HG03135 (cell line): ENCODE data around the gene A3GALT2.
A peak's percentile ranks its signal among the peaks of the same experiment; 100 is the strongest.

Experiments
- ATAC-seq: cut with Tn5 transposase; IDR thresholded peaks from one replicate; pipeline ENCODE4 v1.9.1; 2021; ENCODE audit warnings: mild to moderate bottlenecking, moderate library complexity; ENCODE audit not compliant: unreplicated experiment

A3GALT2 gene

DNA sequence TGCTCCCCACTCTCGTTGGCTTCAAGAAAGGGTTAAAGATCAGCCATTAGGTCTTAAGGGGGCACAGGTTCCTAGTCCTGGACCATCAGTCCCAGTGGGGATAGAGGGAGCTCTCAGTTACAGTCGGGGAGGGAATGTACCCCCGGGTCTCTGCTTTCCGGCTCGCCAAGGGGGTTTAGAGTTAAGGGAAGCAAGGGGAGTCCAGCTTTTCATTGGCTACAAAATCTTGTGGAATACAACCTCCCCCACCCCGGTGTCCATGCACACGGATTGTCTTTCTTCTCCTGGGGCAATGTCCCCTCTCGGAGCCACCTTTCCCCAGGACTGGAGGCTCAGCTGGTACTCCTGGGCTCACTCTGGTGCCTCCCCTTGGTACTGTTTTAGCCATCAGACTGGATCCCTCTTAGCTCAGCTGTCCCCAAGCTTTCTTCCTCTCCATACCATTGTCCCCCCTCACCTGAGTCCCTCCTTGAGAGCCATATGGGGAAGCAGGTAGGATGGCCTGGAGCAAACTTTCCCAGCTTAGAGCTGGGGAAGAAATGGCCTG is at the start of gene A3GALT2:
A3GALT2 (minus strand) TSS at position 480 of the 547 bp plus-strand sequence; CDS start at position 480, 0 bp downstream.
- ATAC-seq, result no peak

DNA sequence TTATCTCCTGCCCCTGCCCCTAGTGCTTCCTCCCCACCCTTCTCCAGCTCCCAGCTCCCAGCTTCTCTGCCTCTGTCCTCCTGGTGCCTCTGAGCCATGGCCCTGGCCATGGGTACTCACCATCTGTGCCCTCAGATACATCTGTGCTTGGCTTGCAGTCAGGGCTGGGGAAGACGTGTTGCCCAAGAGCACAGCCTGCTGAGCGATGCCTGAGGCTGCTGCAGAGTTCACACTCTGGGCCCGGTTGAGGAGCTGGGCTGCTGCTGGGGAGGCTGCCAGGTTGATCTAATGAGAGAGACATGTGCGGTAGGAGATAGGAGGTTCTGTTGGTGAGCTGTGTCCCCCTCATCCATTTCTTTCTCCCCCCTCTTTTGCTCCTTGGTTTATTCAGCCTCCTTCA is 49.4 kb upstream of the A3GALT2 start:
- no peak for ATAC-seq

DNA sequence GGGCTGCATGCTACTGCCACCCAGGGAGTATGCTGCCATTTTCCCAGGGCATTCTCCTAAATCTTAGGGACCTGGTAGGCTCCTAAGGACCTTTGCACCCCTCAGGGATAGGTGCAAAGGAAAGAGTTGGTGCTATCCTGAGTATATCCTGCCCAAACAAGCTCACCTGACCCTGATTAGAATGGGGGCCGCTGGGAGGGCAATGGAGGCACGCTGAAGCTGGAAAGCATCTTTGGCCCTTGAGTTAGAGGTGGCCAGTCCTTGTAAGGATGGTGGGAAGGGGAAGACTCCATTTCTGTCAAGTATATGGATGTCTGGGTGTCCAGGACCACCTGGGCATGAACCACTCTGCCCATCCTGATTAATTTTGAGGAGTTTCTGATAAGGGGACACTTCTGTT is 48.9 kb upstream of the A3GALT2 start:
- ATAC-seq, result no peak

DNA sequence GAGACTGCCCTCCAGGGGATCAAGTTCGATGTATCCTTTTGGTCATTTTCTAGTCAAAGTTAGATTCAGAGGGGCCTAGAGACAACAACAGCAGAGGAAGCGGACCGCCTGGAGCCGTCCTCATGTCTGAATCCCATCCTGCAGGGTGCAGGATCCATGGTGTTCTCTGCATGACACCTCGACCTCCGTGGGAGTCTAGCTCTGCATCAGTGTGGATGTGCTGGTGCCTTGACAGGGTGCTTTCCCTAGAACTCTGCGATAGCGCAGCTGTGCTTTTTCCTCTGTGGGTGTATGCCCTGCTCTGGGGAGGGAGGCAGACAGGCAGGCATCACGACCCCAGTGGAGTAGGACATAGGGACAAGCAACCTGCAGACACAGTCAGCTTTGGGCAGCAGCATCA is 48.2 kb upstream of the A3GALT2 start:
- ATAC-seq, result no peak

DNA sequence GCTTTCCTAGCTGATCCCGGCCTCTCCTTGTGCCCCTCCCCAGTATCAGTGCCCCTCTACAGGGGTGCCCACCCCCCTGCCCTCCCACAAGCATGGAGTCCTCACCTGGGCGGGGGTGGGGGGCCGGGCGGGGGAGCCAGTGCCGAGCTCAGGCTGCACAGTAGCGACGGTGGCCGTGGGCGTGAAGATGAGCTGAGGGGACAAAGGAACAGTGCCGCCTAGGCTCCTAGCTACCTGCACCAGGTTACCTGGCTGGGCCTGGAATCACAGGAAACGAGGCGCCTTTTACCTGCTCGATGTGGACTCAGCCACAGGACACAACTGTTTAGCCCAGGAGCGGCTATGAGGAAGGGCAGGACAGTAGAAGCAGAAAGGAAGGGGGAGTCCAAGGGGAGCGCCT is 47.5 kb upstream of the A3GALT2 start:
- ATAC-seq, result no peak

DNA sequence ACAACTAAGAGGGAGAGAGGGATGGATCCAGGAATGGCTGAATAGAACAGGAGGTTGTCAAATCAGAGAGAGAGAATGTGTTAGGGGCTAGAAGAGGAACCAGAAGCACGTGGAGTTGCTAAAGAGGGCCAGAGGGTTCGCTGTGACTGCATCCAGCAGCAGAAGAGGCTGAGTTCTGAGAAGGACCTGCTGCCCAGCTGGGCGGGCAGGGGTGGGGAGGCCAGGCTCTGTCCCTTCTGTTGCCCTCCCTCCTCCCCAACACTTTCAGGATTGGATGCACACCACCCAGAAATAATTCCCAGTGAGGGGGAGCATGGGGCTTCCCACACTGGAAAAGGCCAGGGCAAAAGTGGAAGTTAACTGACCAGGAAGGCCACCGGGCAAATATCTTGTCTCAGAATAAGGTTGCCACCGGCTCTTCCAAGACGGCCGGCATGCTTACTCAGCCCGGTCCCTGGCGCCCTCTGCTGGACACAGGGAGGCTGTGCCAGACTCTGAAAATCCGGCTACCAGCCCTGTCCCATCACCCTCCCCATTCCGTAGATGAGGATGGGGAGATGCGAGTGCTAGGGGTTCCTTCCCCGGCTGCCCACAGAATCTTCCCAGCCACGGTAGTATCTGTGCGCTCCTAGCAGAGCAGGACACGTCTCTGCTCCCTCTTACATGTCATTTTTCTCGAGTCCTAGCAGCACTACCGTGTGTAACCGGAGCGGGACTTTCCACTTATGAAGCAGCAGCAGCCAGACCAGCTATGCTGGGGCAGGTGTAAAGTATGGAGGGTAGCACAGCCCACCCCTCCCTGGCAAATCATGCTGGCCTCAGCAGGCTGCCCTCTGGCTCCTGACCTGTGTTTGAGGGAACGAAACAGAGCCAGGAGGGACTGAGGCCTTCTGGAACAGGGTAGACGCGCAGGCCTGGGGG is 46.8 kb upstream of the A3GALT2 start:
- peak; percentile 54 for ATAC-seq

DNA sequence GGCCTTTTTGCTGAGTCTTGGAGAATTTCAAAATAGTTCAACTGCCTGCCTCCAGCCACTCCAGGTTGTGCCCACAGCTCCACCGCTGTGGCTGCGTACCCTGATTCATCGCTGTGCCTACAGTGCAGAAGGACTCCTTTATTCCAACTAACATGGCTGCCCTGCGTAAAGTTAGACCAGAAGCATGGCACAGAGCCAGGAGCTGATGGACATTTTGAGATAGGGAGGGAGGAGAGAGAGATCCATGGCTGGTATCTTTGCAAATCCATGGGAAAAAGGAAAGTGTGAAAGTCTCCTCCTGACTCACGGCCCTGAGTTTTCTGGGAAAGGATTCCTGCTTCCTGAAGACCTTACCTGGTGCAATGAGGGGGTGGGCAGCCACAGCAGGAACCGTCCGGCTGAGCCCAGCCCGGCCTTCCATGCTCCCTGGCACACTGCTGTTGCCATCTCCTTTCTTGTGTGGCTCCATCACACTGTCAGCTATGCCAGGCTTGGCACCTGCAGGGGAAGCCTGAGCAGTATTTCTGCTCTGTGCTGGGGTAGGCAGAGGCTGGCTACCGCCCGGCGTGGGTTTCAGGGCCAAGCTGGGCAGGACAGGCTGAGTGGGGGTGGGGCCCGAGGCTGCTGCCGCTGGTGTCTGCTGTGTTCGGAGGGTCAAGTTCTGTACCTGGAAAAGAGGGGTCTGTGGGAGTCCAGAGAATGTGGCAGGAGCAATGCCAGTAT is 46.0 kb upstream of the A3GALT2 start:
- no peak for ATAC-seq

GRCh38 chr1:33365560-33365997 is 44.7 kb upstream of the A3GALT2 start:
- ATAC-seq, result no peak

DNA sequence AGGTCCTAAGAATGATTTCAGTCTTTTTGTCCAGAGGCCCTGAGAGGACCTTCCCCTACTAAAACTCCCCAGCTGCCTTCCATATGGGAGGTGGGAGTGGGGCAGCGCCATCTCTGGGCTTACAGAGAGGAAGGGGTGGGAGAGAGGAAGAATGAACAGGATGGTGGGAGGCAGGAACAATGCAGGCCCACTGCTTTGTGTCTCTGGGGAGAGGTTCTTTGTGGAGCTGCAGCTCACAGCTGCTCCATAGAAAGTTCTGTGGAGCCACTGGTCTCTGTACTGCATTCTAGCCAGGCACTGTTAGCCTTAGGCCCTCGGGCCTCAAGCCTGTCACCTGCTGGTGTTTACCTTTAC is 43.6 kb upstream of the A3GALT2 start:
- ATAC-seq, result no peak

DNA sequence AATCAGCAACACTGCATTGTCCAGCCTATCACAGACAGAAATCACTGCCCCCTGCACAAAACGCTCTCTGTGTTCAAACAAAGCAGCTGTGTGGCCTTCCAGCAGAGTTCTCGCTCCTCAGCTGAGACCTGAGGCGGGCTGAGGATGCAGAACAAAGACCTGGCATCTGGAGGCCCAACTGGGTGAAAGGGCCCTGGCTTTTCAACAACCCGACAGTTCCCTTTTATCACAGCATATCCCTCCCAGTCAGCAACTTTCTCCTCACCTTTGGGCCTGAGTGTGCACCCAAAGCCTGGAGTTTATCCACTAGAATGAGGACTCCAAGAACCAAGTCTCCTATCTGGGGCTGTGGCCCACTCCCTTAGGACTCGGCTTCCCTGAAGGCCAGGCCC is 42.6 kb upstream of the A3GALT2 start:
- ATAC-seq, result no peak

DNA sequence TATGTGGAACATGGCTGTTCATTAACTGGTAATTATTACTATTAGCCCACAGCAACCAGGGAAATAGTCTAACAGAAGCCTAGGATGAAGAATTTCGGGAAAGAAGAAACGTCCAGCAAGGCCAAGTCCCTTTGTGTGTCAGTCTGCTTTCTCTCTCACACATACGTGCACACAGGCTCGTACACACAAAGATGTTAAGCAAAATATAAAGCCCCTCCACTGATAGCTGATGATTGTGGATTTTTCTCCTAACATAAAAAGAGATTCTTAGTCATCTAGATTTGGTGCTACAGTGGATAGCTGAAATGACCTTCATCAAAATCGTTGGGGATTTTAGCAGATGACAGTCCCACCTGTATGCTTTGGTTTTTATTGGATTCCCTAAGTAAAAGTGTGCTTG is 42.1 kb upstream of the A3GALT2 start:
- no peak for ATAC-seq

DNA sequence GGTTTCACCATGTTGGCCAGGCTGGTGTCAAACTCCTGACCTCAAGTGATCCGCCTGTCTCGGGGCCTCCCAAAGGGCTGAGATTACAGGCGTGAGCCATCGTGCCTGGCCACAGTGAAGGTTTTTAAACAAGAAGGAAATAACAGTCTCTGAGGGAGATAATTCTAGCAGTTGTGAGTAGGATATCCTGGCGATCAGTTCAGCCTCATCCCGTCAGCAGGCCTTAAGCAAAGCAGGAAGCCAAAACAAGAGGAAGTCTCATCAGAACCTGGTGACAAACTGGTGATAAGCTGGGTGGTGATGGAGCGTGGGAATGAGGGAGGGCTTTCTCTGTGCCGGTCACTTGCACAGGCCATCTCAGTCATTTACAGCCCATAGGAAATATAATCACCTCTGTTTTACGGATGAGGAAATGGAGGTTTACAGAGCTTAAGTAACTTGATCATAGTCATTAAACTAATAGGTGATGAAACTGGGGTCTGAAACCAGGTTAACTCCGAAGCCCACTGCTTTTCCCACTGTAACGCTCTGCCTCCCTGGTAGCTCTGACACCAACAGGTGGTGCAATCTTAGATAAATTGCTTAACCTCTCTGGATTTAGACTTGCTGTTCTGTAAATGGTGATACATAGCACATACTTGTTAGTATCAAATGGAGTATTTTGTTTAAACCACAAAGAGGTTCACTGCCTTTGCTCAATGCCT is 40.8 kb upstream of the A3GALT2 start:
- no peak for ATAC-seq

GRCh38 chr1:33360367-33360766 is 39.5 kb upstream of the A3GALT2 start:
- no peak for ATAC-seq

DNA sequence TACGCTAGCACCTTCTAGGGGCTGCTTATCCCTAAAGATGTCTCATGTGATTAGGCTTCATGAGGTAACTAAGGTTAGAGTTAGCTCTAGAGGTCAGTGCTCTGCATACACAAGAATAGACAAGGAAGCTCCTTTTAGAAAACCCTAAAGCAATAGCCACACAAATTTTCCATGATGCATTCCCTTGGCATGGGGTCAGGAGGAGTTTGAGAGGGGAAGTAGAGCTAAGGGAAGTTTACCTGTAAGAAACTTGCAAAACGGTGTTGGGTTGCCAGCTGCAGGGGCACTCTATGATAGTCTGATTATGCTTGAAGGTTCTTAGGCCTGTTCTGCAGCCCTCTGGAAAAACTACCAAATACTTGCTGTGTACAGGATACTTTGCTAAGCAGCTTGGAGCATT is 39.0 kb upstream of the A3GALT2 start:
- ATAC-seq, result no peak

GRCh38 chr1:33358795-33359503 is 38.1 kb upstream of the A3GALT2 start:
- ATAC-seq, result no peak

- no peak for ATAC-seq
Measured at GRCh38 chr1:33358114-33358794, 37.4 kb upstream of the A3GALT2 start.

DNA sequence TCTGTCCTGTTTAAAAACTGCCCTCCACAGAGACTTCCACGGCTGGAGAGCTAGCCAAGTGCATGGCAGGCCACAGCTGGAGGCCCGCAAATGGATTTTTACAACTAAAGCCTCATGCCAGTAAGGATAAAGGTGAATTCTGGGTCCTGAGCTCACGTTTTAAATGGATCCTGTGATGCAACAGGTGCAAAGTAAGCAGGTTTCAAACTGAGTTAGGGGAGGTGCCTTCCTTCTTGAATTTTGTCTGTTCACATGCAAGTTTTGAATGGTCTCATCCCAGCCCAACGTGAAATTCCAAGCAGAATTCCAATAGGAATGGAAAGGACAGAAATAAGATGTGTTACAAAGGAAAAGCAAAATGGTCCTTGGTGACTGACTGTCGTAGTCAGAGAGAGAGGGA is 36.2 kb upstream of the A3GALT2 start:
- ATAC-seq, result no peak

GRCh38 chr1:33354707-33355316 is 33.9 kb upstream of the A3GALT2 start:
- no peak for ATAC-seq

DNA sequence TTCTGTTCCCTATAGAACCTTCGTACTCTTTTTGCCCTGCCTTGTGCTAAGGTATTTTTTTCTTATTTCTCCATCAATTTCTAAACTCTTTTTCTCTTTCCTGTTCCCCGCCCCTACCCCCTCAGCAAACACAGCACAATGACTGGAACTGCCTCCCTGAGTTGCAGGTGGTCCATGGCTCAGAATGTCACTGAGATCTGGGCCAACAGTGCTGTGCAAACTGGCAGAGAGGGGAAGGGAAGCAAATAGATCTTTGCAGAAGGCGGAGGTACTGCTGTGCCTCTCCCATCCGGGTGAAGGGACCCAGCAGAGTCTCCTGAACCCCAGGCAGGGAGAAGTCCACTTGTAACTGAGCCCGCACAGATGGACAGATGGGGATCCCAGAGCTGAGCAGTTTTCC is 32.6 kb upstream of the A3GALT2 start:
- ATAC-seq, result no peak

- no peak for ATAC-seq
Measured at GRCh38 chr1:33351281-33351660, 30.4 kb upstream of the A3GALT2 start.
